ENCODE results near the gene CHRNE.

The CHRNE gene

GRCh38 chr17:4898927-4899326 is 4.0 kb downstream of the CHRNE start:
- Histone ChIP-seq H3K9me3 (no peaks in the 10 kb centered on the region), H3K27me3 (peaks cover 35% of the 10 kb centered on the region), H3K27ac (no peak overlapping the region), H4K20me1 (no peaks in the 10 kb centered on the region), H3K9ac (no peak overlapping the region), H3K4me1 (peaks cover 56% of the 10 kb centered on the region), H3K4me3 (peak overlapping the region; percentile 61), H3K4me2 (peak overlapping the region; percentile 77), H3K36me3 (peaks cover 37% of the 10 kb centered on the region)
- no peak for TF ChIP-seq Cebpa-rat (IDR thresholded peaks at IDR 0.05)

GRCh38 chr17:4898351-4898750 is 4.5 kb downstream of the CHRNE start:
- Histone ChIP-seq H3K4me2 (peak overlapping the region; percentile 77; the same call in 1 of the 2 replicates), H3K36me3 (peaks cover 42% of the 10 kb centered on the region), H4K20me1 (no peaks in the 10 kb centered on the region), H3K9me3 (no peaks in the 10 kb centered on the region), H3K9ac (no peak overlapping the region), H3K27ac (no peak overlapping the region), H3K4me1 (peaks cover 50% of the 10 kb centered on the region), H3K4me3 (no peak overlapping the region), H3K27me3 (peaks cover 35% of the 10 kb centered on the region)
- no peak for TF ChIP-seq Cebpa-rat (IDR thresholded peaks at IDR 0.05)

GRCh38 chr17:4897785-4898184 is 5.1 kb downstream of the CHRNE start:
- H3K27ac ChIP-seq, result no peak overlapping the region
- H3K4me1 ChIP-seq, result peaks cover 44% of the 10 kb centered on the region
- H4K20me1 ChIP-seq, result no peaks in the 10 kb centered on the region
- peaks cover 48% of the 10 kb centered on the region for H3K36me3 ChIP-seq
- H3K4me3 ChIP-seq, result no peak overlapping the region
- no peak overlapping the region for H3K9ac ChIP-seq
- H3K4me2 ChIP-seq, result no peak overlapping the region
- peaks cover 35% of the 10 kb centered on the region for H3K27me3 ChIP-seq
- TF ChIP-seq Cebpa-rat (IDR thresholded peaks at IDR 0.05), result no peak
- H3K9me3 ChIP-seq, result no peaks in the 10 kb centered on the region

GRCh38 chr17:4897198-4897687 is 5.7 kb downstream of the CHRNE start:
- Histone ChIP-seq H4K20me1 (no peaks in the 10 kb centered on the region), H3K4me1 (peaks cover 39% of the 10 kb centered on the region), H3K4me2 (no peak overlapping the region), H3K9me3 (no peaks in the 10 kb centered on the region), H3K27me3 (peaks cover 35% of the 10 kb centered on the region), H3K27ac (no peak overlapping the region), H3K9ac (no peak overlapping the region), H3K4me3 (no peak overlapping the region), H3K36me3 (peaks cover 53% of the 10 kb centered on the region)
- no peak for TF ChIP-seq Cebpa-rat (IDR thresholded peaks at IDR 0.05)

GRCh38 chr17:4896332-4897197 is 6.3 kb downstream of the CHRNE start:
- Histone ChIP-seq H3K4me3 (no peak overlapping the region), H3K36me3 (peaks cover 60% of the 10 kb centered on the region), H3K27ac (no peak overlapping the region), H3K27me3 (peaks cover 35% of the 10 kb centered on the region), H3K9ac (no peak overlapping the region), H4K20me1 (no peaks in the 10 kb centered on the region), H3K4me2 (no peak overlapping the region), H3K4me1 (peaks cover 35% of the 10 kb centered on the region), H3K9me3 (no peaks in the 10 kb centered on the region)
- no peak for TF ChIP-seq Cebpa-rat (IDR thresholded peaks at IDR 0.05)

GRCh38 chr17:4895657-4896331 is 7.1 kb downstream of the CHRNE start:
- Histone ChIP-seq H3K9me3 (no peaks in the 10 kb centered on the region), H3K4me1 (peaks cover 29% of the 10 kb centered on the region), H3K4me3 (no peak overlapping the region), H3K9ac (no peak overlapping the region), H4K20me1 (no peaks in the 10 kb centered on the region), H3K4me2 (no peak overlapping the region), H3K27me3 (peaks cover 28% of the 10 kb centered on the region), H3K27ac (no peak overlapping the region), H3K36me3 (peaks cover 68% of the 10 kb centered on the region)
- no peak for TF ChIP-seq Cebpa-rat (IDR thresholded peaks at IDR 0.05)

GRCh38 chr17:4895121-4895520 is 7.8 kb downstream of the CHRNE start:
- Histone ChIP-seq H3K36me3 (peaks cover 75% of the 10 kb centered on the region), H3K27me3 (peaks cover 21% of the 10 kb centered on the region)

GRCh38 chr17:4893721-4894560 is 9.0 kb downstream of the CHRNE start:
- Histone ChIP-seq H3K4me3 (no peak overlapping the region), H3K4me1 (peaks cover 12% of the 10 kb centered on the region), H3K9me3 (no peaks in the 10 kb centered on the region), H3K9ac (no peak overlapping the region), H4K20me1 (no peaks in the 10 kb centered on the region), H3K27me3 (peaks cover 9% of the 10 kb centered on the region), H3K4me2 (no peak overlapping the region), H3K36me3 (peaks cover 81% of the 10 kb centered on the region), H3K27ac (no peak overlapping the region)
- TF ChIP-seq Cebpa-rat (IDR thresholded peaks at IDR 0.05), result no peak

More at GRCh38 chr17:4895121-4895520, 7.8 kb downstream of the CHRNE start:
- Histone ChIP-seq H3K9me3 (no peaks in the 10 kb centered on the region), H4K20me1 (no peaks in the 10 kb centered on the region), H3K4me2 (no peak overlapping the region), H3K4me3 (no peak overlapping the region), H3K9ac (no peak overlapping the region), H3K27ac (no peak overlapping the region), H3K4me1 (peaks cover 22% of the 10 kb centered on the region)
- TF ChIP-seq Cebpa-rat (IDR thresholded peaks at IDR 0.05), result no peak

GRCh38 chr17:4893272-4893671 is 9.6 kb downstream of the CHRNE start:
- no peak overlapping the region for H3K9ac ChIP-seq
- no peak for TF ChIP-seq Cebpa-rat (IDR thresholded peaks at IDR 0.05)
- H3K4me3 ChIP-seq, result no peak overlapping the region
- H3K4me2 ChIP-seq, result no peak overlapping the region
- peaks cover 88% of the 10 kb centered on the region for H3K36me3 ChIP-seq
- H3K27me3 ChIP-seq, result peaks cover 3% of the 10 kb centered on the region; the same call in 1 of the 2 replicates
- no peak overlapping the region for H3K27ac ChIP-seq
- no peaks in the 10 kb centered on the region for H4K20me1 ChIP-seq
- H3K9me3 ChIP-seq, result no peaks in the 10 kb centered on the region
- peaks cover 5% of the 10 kb centered on the region for H3K4me1 ChIP-seq
